DLD1 (cell line): ENCODE measurements around the gene SLC2A4.

Experiments
- in situ Hi-C: cut with HindIII; loops from 2 replicates; pipeline ENCODE4 v1.10.0; 2017; ENCODE audit warnings: low sequenced_read_pairs

The SLC2A4 gene

GRCh38 chr17:7296189-7296861 lies 14.8 kb downstream of the SLC2A4 start:
- in situ Hi-C loops = no loop called here

- in situ Hi-C loops = no loop called here
These were observed 22.7 kb downstream of the SLC2A4 start for GRCh38 chr17:7304179-7304578.

GRCh38 chr17:7306911-7307685 lies 25.6 kb downstream of the SLC2A4 start, which contains the start of gene EIF5A:
Gene EIF5A (plus strand): TSS chr17:7307628. CDS start chr17:7309636, 2,008 bp downstream.
- in situ Hi-C loops = no loop called here

GRCh38 chr17:7307686-7308624 lies 26.4 kb downstream of the SLC2A4 start:
- in situ Hi-C loops = no loop called here

GRCh38 chr17:7308625-7309433 lies 27.3 kb downstream of the SLC2A4 start:
- in situ Hi-C loops = no loop called here

GRCh38 chr17:7309628-7310027 lies 28.1 kb downstream of the SLC2A4 start:
- in situ Hi-C loops = no loop called here

GRCh38 chr17:7311110-7311705 lies 29.7 kb downstream of the SLC2A4 start:
- in situ Hi-C loops = no loop called here

GRCh38 chr17:7312432-7313087 lies 31.0 kb downstream of the SLC2A4 start:
- in situ Hi-C loops = no loop called here

GRCh38 chr17:7313088-7313889 lies 31.8 kb downstream of the SLC2A4 start:
- in situ Hi-C loops = no loop called here

- in situ Hi-C loops = no loop called here
These were observed 32.6 kb downstream of the SLC2A4 start for GRCh38 chr17:7313890-7314718.

- in situ Hi-C loops = no loop called here
These were observed 33.4 kb downstream of the SLC2A4 start, which contains the start of gene GPS2 for GRCh38 chr17:7314719-7315569. Gene GPS2 (minus strand): TSS chr17:7315360. CDS start chr17:7315052, 308 bp downstream.

- in situ Hi-C loops = no loop called here
These were observed 34.2 kb downstream of the SLC2A4 start for GRCh38 chr17:7315570-7316235.

- in situ Hi-C loops = no loop called here
These were observed 35.8 kb downstream of the SLC2A4 start for GRCh38 chr17:7317161-7317803.

GRCh38 chr17:7318121-7318860 lies 36.8 kb downstream of the SLC2A4 start:
- in situ Hi-C loops = no loop called here

GRCh38 chr17:7321466-7321865 lies 39.9 kb downstream of the SLC2A4 start:
- in situ Hi-C loops = no loop called here
